ENCODE results near the gene RANBP2.

DNA sequence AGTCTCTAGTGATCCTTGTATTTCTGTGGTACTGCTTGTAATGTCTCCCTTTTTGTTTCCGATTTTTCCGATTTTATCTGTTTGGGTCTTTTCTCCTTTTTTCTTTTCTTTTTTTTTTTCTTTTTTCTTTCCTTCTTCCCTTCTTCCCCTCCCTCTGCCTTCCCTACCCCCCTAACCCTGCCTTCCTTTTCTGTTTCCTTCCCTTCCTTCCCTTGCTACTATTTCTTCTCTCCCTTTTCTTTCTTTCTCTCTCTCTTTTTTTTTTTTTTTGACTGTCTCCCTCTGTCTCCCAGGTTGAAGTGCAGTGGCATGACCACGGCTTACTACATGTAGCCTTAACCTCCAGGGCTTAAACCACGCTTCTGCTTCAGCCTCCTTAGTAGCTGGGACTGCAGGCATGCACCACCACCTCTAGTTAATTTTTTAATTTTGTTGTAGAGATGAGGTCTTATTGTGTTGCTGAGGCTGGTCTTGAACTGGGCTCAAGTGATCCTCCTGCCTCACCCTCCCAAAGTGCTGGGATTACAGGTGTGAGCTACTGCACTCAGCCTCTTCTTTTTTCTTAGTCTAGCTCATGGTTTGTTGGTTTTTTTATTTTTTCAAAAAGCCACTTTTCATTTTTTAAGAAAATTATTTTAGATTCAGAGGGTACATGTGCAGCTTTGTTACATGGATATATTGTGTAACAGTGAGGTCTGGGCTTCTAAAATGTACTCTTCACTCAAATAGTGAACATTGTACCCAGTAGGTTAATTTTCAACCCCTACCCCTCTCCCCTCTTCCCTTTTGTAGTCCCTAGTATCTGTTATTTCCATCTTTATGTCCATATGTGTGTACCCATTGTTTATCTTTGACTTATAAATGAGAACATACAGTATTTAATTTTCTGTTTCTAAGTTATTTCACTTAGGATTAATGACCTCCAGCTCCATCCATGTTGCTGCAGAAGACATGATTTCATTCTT lies 92.0 kb downstream of the RANBP2 start:
- no peak for TF ChIP-seq EZH2 (IDR thresholded peaks at IDR 0.05; ENCODE audit: low read length, missing control alignments)
- TF ChIP-seq, protein P1, sequence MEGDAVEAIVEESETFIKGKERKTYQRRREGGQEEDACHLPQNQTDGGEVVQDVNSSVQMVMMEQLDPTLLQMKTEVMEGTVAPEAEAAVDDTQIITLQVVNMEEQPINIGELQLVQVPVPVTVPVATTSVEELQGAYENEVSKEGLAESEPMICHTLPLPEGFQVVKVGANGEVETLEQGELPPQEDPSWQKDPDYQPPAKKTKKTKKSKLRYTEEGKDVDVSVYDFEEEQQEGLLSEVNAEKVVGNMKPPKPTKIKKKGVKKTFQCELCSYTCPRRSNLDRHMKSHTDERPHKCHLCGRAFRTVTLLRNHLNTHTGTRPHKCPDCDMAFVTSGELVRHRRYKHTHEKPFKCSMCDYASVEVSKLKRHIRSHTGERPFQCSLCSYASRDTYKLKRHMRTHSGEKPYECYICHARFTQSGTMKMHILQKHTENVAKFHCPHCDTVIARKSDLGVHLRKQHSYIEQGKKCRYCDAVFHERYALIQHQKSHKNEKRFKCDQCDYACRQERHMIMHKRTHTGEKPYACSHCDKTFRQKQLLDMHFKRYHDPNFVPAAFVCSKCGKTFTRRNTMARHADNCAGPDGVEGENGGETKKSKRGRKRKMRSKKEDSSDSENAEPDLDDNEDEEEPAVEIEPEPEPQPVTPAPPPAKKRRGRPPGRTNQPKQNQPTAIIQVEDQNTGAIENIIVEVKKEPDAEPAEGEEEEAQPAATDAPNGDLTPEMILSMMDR (conservative IDR thresholded peaks at IDR 0.05 in 1 of 2, IDR thresholded peaks at IDR 0.05 in 1 of 2; ENCODE audit: low read depth in 1 of 2, low read length in 2 of 2) = no peak

Measured in fibroblast of lung (primary cell).